Measurements from ENCODE around the gene CHRD. TPM values are rescaled to one million over a fixed set of nuclear protein-coding genes. Genes with fewer than 3 reads are reported as not detected.

CHRD gene
- total RNA-seq, 2 donors from 2014 or later, result 7.0 to 13.4 TPM

DNA sequence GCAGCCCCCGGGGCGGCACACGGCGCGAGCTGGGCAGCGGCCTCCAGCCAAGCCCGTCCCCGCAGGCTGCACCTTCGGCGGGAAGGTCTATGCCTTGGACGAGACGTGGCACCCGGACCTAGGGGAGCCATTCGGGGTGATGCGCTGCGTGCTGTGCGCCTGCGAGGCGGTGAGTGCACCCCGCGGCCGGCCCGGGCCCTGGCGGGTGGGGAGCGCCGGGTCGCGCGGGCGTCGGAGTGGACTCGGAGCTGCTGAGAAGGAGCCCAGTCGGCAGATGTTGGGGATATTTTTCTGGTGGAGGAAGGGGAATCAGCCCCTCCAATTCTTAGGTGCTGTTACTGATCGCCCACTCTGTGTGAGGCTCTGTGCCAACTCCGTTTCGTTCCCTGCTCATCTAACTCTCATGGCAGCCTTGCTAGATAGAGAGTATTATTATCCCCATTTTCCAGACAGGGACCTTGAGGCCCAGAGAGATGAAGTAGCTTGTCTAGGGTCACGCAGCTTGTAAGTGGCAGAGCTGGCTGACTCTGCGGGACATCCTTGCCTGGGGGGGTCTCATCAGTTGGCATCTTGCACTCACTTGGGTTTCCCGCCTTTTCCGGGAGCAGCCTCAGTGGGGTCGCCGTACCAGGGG lies 890 bp downstream of the CHRD start:
- no peak for TF ChIP-seq CTCF (IDR thresholded peaks at IDR 0.05)
- peak overlapping the region; percentile 17 to 50 for H3K27ac ChIP-seq
- peaks cover 0 to 24% of the 10 kb centered on the region in 2 donors for H3K4me1 ChIP-seq
- no peaks in the 10 kb centered on the region for H3K36me3 ChIP-seq
- peak overlapping the region; percentile 50 to 55 for H3K4me3 ChIP-seq
- no peaks in the 10 kb centered on the region for H3K9me3 ChIP-seq
- no peaks in the 10 kb centered on the region for H3K27me3 ChIP-seq
- DNase-seq (ENCODE audit: low spot score), result no peak

DNA sequence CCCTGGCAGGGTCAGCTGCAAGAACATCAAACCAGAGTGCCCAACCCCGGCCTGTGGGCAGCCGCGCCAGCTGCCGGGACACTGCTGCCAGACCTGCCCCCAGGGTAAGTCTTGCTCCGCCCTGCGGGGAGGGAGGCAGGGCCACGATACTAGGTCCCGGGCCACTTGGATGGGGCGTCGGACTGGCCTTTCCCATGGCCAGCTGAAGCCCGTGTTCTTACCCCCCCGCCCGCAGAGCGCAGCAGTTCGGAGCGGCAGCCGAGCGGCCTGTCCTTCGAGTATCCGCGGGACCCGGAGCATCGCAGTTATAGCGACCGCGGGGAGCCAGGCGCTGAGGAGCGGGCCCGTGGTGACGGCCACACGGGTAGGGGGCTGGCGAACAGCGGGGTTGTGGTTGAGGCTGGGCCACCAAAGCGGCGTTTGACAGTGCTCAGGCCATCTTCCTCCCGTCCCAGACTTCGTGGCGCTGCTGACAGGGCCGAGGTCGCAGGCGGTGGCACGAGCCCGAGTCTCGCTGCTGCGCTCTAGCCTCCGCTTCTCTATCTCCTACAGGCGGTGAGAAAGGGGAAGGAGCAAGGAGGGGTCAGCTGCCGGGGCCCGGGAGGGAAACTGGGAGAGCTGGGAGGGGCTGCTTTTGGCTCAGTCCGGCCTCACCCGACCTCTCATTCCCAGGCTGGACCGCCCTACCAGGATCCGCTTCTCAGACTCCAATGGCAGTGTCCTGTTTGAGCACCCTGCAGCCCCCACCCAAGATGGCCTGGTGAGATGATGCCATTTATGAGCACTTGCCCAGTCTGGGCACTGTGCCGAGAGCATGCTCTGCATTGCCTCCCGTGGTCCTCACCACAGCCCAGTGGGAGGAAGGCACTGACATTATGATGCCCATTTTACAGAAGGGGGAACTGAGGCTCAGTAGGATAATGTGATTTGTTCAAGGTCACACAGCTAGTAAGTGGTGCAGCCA lies 1.7 kb downstream of the CHRD start:
- peak overlapping the region; percentile 17 to 50 for H3K27ac ChIP-seq

GRCh38 chr3:184382326-184383032 lies 2.6 kb downstream of the CHRD start:
- Histone ChIP-seq H3K9me3 (no peaks in the 10 kb centered on the region), H3K27me3 (no peaks in the 10 kb centered on the region), H3K36me3 (no peaks in the 10 kb centered on the region), H3K4me1 (peaks cover 0 to 24% of the 10 kb centered on the region in 2 donors), H3K4me3 (no peak overlapping the region), H3K27ac (no peak overlapping the region)
- TF ChIP-seq CTCF (IDR thresholded peaks at IDR 0.05), result no peak
- no peak for DNase-seq (ENCODE audit: low spot score)

More for the DNA sequence above, 1.7 kb downstream of the CHRD start:
- H3K27me3 ChIP-seq, result no peaks in the 10 kb centered on the region
- no peaks in the 10 kb centered on the region for H3K9me3 ChIP-seq
- peak; percentile 67 for DNase-seq (ENCODE audit: low spot score)
- no peaks in the 10 kb centered on the region for H3K36me3 ChIP-seq
- TF ChIP-seq CTCF (IDR thresholded peaks at IDR 0.05), result no peak
- H3K4me1 ChIP-seq, result peaks cover 0 to 24% of the 10 kb centered on the region in 2 donors
- H3K4me3 ChIP-seq, result peak overlapping the region; percentile 50 to 55

GRCh38 chr3:184383033-184383740 lies 3.3 kb downstream of the CHRD start:
- H3K4me1 ChIP-seq, result peaks cover 0 to 24% of the 10 kb centered on the region in 2 donors
- DNase-seq (ENCODE audit: low spot score), result no peak
- H3K27ac ChIP-seq, result no peak overlapping the region
- TF ChIP-seq CTCF (IDR thresholded peaks at IDR 0.05), result no peak
- no peaks in the 10 kb centered on the region for H3K36me3 ChIP-seq
- H3K9me3 ChIP-seq, result no peaks in the 10 kb centered on the region
- H3K27me3 ChIP-seq, result no peaks in the 10 kb centered on the region
- no peak overlapping the region for H3K4me3 ChIP-seq

DNA sequence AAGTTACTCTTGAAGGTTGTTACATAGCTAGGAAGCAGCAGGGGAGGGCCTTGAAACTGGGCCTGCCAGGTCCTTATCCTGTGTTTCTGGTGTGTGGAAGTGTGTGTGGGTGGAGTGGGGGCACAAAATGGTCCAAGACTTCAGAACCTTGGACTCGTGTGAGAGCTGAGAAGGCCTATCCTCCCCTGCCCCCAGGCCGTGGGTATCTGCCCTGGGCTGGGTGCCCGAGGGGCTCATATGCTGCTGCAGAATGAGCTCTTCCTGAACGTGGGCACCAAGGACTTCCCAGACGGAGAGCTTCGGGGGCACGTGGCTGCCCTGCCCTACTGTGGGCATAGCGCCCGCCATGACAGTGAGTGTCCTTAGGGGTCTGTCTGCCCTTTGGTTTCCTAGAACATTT lies 4.5 kb downstream of the CHRD start:
- peaks cover 0 to 18% of the 10 kb centered on the region in 2 donors for H3K4me1 ChIP-seq
- TF ChIP-seq CTCF (IDR thresholded peaks at IDR 0.05), result no peak
- no peak for DNase-seq (ENCODE audit: low spot score)
- H3K27ac ChIP-seq, result no peak overlapping the region
- H3K4me3 ChIP-seq, result no peak overlapping the region
- H3K9me3 ChIP-seq, result no peaks in the 10 kb centered on the region
- no peaks in the 10 kb centered on the region for H3K36me3 ChIP-seq
- H3K27me3 ChIP-seq, result no peaks in the 10 kb centered on the region
